ENCODE measurements around the gene ACR.

ACR gene

DNA sequence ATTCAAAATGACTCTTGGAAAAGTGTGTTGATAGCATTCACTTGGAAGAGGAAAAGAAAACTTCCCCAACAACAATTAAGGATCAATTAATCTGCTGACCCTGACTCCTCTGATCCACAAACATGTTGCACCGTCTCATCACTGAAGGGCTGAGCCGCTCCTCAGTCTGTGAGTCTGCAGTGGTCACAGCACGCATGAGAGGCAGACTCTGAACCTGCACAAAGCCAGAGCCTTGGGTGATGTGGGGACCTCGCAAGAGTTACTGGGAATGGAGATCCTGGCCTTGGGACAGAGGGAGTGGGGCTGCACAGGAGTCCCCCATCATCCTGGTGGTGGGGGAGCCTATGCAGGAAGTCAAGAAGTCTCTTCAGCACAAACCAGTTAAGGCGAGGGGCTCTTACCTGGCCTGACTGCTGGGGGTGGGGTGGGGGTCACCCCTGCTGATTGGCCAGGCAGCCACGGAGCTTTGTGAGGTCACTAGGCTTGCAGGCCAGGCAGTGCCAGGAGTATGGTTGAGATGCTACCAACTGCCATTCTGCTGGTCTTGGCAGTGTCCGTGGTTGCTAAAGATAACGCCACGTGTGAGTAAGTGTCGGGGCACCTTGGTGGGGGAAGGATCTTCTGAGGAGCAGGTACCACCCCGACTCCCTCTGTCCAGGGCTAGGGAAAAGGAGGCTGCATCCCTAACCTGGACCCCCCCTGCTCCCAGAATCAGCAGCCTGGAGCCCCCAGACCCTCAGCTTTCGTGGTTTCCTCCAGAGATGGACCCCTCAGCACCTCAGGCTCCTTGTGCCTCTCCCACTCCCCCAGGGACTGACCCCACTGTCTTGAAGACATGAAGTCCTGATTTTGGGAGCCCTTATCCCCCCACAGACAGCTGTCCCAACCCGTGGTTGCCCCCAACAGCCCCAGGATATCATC is at the start of gene ACR:
ACR (plus strand) TSS at position 477 of the 921 bp plus-strand sequence; CDS start at position 509, 32 bp downstream.
- no peak for DNase-seq (ENCODE audit: low read depth in 1 of 2, low spot score in 1 of 2)

DNA sequence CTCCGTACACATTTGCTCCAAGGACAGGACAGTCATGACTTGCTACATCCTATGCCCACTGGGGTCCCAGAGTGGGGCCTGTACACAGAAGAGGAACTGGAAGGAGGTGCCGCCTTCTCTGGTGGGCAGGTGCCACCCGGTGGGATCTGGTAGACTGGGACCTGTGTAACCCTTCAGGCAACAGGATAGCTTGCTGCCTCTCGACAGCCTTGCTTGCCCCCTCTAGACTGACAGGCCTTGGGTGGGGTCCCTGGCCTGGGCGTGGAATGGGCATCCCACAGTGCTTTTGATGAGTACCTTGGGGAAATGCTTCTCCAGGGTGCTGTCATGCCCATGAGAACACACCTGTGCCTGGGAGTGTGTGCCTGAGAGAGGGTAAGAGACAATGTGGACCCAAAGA is 49.6 kb upstream of the ACR start:
- DNase-seq (ENCODE audit: low read depth in 1 of 2, low spot score in 1 of 2), result no peak

DNA sequence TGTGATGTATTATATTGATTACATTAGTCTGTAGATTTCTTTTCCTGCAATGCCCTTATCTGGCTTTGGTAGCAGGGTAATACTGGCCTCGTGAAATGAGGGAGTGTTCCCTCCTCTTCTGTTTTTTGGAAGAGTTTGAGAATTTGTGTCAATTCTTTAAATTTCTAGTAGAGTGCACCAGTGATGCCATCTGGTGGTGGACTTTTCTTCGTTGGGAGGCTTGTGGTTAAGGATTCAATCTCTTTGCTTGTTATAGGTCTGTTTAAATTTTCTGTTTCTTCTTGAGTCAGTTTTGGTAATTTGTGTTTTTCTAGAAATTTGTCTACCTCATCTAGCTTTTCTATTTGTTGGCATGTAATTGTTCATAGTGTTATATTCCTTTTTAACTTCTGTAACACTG is 46.5 kb upstream of the ACR start:
- no peak for DNase-seq (ENCODE audit: low read depth in 1 of 2, low spot score in 1 of 2)

DNA sequence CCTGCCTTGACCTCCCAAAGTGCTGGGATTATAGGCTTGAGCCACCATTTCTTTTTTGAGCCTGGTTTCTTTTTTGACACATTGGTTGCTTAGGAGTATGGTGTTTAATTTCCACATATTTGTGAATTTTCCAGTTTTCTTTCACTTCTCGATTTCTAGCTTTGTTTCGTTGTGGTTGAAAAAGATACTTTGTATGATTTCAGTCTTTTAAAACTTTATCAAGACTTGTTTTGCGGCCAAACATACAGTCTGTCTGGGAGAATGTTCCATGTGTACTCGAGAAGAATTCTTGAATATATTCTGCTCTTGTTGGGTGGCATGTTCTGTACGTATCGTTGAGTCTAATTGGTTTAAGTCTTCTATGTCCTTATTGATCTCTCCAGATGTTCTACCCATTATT is 44.5 kb upstream of the ACR start:
- DNase-seq (ENCODE audit: low read depth in 1 of 2, low spot score in 1 of 2), result no peak

DNA sequence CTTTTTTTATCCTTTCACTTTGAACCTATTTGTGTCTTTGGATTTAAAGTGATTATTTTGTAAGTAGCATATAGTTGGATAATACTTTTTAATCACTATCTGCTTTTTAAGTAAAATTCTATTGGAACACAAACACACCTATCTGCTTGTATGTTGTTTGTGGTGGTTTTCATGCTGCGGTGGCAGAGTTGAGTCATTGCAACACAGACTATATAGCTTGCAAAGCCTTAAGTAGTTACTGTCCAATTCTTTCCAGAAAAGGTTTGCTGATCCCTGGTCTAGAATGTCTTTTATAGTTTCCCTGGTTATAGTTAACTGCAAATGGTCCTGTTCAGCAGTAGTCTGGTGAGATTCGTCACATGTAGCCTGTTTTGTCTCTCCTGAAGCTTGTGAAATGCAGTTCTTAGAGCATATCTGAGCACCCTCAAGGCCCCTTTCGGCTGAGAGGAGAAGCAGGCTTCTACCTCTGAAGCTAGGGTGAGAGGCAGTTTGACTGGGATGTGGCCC is 43.9 kb upstream of the ACR start:
- DNase-seq (ENCODE audit: low read depth in 1 of 2, low spot score in 1 of 2), result no peak

DNA sequence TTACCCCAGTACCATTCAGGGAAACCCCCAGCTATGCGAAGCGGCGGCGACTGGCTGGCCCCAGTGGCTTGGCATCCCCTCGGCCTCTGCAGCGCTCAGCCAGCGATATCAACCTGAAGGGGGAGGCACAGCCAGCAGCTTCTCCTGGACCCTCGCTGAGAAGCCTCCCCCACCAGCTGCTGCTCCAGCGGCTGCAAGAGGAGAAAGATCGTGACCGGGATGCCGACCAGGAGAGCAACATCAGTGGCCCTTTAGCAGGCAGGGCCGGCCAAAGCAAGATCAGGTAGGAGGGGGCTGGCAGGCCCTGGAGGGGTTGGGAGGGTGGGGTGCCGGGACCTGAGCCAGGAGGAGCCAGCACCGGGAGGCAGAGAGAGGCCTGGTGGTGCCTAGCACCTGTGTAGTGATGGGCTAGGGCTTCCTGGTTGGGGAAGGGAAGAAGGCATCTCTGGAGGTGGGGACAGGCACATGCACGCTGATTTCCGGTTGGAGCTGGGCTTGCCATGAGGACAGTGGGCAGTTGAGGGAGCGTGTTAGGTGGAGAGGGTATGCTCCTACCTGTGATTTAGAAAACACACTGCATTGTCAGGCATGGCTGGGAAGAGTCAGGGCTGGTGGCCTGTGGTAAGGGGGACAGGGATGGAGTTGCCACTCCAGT is 43.1 kb upstream of the ACR start:
- DNase-seq (ENCODE audit: low read depth in 1 of 2, low spot score in 1 of 2), result no peak

DNA sequence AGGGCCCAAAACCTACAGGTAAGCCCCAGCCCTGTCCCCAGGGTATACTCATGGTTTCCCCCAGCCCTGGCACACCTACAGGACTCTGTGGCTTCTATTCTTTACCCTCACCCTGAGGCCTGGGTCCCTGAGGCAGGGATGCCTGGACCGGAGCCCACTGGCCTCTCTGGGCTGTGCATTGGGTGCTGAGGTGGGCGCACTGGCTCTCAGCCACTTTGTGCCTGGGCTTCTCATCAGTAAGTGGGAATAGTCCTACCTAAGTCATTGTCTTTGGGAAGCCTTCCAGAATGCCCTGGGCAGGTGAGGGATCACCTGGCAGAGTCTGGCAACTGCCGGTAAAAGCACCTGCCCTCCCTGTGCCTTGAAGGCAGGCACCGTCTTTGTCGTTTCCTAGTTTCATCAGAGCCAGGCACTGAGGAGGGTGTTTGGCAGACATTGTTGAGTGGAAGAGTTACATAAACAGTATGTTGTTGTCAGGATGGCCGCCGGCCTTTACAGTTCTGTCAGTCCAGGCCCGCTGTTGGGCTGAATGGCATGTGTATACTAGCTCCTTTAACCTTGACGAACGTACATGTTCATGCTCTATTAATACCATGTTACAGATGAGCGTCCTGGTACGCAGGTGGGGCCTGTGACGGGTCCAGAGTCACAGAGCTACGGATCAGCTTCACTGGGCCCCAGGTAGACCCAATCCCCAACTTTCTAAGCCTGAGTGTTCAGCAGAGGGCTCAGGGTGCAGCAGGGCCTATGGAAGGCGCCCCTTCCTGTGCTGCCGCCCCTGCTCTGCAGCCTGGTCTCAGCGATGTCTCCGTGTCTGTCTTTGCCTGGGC is 42.4 kb upstream of the ACR start:
- no peak for DNase-seq (ENCODE audit: low read depth in 1 of 2, low spot score in 1 of 2)

DNA sequence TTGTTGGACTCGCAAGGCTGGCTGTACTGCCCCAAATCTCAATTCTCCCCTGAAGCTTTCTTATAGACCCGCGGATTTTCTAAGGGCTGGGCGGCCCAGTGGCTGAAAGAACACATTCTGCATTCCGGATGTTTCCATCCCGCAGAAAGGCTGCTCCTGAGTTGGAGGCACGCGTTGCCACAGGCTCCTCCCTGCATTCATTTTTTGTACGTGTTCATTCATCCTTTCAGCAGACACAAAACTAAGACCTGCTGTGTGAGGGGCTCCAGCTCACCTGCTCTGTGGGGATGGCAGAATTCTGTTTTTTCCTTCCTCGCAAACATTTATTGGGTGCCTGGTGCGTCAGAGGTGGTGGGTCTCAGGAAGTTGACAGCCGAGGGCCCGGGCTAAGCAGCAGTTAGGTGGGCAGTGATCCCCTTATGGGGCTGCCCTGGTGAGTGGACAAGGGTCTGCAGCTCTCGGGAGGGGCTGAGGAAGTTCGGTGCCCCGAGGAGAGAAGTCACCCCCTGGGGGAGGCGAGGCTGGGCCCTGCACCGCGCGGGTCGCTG is 41.7 kb upstream of the ACR start:
- no peak for DNase-seq (ENCODE audit: low read depth in 1 of 2, low spot score in 1 of 2)

DNA sequence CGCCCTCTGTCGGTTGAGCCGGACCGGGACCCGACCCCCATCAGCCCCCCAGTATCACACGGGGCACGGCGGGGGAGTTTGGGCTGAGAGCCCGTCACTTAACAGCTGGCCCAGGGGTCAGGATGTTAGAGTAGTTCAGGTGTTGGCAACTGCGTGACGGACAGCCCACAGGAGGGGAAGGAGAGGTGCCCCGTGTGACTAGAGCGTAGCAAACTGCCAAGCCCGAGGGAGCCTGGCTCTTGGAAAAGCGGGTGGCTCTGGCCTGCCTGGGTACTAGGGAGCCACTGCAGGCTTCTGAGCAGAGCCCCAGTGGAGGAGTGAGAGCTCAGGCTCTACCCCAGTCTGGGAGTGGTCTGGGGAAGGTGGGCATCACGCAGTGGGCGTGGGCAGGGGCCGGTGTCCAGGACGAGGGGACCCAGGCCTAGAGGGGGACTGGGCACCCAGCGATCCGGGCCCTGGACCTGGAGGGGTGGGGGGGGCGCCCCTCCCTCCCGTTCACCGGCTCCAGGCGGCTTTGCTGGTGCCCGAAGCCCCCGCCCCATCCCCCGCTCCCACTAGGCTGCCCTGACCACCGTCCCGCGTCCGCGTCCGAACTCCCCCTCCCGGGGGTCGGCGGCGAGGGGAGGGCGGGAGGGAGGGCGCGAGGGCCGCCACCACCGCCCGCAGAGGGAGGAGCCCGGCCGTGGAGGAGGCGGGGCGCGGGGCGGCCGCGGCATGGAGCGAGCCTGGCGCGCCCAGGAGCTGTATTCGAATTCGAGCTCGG is 41.0 kb upstream of the ACR start:
- DNase-seq (ENCODE audit: low read depth in 1 of 2, low spot score in 1 of 2), result no peak

DNA sequence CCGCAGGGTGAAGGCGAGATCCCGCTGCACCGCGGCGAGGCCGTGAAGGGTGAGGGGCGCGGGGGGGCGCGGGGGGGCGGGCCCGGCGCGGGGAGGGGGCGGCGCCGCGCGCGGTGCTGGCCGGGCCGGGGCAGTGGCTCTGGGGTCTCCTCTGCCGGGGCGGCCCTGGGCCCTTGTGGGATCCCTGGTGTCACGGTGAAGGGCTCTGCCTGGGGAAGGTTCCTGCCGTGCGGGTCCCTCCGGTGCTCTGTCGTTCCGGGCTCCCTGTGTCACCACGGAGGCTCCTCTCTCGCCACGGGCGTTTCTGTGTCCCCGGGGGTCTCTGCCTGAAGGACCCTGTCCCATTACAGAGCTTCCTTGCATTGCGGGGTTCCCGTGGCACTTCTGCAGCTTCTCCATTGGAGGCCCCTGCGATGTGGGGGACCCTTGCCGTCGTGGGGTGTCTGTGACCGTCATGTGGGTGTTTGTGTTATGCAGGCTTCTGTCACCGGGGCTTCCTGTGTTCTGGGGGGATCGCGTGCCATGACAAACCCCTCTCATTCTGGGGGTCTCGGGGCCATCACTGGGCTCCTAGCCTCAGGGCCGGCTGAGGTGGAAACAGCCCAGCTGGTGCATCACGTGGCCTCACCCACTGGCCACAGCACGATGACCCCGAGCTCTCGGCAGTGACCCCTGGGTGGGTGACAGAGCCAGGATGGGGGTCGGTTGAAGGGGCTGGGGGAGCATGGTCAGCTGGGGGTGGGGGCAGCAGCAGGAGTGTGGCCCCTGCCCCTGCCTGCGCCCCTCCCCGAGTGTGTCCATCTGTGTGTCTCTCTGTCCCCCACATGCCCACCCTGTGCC is 40.1 kb upstream of the ACR start:
- no peak for DNase-seq (ENCODE audit: low read depth in 1 of 2, low spot score in 1 of 2)

DNA sequence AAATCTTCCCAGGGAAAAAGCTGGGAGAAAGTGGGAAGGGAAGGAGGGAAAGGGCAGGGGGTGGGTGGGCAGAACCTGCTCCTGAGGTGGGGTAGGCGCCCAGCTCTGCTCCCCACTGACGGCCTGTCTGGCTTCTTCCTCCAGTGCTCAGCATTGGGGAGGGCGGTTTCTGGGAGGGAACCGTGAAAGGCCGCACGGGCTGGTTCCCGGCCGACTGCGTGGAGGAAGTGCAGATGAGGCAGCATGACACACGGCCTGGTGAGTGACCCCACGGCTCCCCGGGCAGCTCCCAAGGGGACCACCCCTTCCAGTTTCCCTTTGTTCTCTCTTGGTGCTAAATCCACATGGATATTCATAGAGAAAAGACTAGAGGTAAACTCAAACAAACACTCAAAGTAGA is 39.5 kb upstream of the ACR start:
- no peak for DNase-seq (ENCODE audit: low read depth in 1 of 2, low spot score in 1 of 2)

DNA sequence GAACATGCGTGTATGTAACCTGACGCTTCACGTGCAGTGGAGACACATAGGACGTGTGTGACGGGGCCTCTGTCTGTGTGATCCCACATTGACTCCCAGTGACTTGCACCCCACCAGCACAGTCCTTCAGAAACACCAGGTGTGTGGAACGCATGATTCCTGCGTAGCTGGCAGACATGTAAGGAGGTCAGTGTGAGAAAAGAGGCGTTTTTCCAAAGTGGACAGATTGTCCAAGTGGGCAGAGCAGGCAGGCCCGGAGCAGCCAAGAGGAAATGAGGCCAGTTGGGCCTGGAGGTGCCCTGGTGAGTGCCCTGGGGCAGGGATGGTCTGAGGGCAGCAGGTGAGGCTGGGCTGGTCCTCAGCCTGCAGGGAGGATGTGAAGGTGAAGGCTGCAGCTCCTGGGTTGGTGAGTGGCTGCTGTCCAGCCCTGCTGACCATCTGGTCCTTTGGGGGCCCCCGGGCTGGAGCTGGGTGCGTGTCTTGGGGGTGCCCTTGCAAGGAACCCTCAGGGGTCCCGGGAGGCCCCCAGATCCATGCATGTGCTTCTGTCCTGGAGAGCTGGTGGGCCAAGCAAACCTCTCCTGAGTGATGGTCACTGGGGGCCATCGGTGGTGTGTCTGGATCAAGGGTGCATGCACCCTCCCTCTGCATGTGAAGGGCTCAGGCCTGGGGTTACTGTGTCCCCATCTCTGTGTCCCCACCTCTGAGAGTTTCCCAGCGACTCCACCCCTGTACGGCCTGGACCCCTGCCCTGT is 38.8 kb upstream of the ACR start:
- no peak for DNase-seq (ENCODE audit: low read depth in 1 of 2, low spot score in 1 of 2)

DNA sequence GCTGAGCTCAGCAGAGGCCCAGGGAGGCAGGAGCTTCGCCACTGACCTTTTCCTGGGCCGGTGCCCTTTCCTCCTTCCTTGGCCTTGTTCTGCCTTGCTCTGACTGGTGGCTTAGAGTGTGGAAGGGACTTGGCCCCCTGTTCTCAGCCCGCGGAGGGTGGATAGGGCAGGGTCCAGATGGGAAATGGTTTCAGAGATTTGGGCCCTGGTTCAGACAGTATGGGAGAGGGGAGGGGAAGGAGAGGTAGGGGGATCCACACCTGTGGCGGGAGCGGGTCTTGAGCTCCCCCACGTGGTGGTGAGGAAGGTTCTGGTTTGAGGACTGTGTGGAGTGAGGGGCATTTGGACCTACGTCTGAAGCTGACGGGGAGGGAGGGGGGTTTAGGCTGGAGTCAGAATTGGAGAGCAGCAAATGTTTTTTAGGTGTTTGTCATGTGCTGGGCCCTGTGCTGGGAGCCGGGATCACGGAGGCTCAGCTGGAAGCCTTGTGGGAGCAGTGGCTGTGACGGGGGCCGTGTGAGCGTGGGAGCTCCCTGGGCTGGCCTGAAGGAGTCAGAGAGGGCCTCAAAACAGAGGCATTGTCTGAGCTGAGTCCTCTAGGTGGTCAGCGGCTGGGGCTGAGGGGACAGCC is 38.1 kb upstream of the ACR start:
- no peak for DNase-seq (ENCODE audit: low read depth in 1 of 2, low spot score in 1 of 2)

DNA sequence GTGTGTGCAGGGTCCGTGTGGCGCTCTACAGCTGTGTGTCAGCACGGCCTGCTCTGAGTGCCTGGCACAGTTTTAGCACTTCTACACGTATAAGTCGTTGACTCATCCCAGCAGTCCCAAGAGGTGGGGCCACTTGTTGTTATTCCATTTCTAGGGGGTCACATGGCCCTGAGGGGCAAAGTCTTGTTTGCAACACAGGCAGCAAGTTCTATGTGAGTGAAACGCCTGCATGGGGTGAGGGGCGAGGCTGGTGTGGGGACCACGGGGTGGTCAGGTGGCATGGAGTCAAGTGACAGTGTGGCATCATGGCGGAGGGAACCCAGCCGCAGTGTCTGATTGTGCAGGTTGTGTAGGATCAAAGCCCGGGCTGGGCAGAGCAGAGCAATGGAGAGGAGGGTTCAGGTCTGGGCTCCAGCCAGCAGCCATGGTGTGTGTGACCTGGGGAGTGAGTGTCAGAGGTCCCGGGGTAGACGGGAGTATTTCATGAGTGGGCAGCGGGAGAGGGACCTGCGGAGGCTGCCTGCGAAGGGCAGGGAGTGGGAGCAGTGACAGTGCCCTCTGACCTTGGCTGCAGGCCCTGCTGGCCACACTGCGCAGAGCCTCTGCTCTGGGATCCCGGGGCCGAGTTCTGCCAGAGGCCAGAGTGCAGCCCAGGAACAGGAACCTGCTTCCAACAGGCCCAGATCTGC is 37.5 kb upstream of the ACR start:
- no peak for DNase-seq (ENCODE audit: low read depth in 1 of 2, low spot score in 1 of 2)

DNA sequence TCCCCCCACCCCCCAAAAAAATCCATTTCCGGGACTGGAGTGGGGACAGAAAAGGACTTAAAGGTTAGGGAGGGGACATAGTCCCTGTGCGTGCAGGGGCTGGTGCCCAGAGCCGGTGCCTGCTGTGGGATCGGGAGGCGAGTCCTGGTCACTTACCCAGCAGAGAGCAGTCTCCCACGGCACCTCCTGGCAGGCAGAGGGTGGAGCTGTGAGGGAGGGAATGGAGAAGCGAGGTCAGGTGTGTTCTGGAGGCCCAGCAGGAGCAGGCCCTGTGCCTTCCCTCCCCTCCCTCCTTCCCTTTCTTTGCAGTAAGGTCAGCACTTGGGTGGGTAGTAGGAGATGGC is 37.0 kb upstream of the ACR start:
- no peak for DNase-seq (ENCODE audit: low read depth in 1 of 2, low spot score in 1 of 2)

DNA sequence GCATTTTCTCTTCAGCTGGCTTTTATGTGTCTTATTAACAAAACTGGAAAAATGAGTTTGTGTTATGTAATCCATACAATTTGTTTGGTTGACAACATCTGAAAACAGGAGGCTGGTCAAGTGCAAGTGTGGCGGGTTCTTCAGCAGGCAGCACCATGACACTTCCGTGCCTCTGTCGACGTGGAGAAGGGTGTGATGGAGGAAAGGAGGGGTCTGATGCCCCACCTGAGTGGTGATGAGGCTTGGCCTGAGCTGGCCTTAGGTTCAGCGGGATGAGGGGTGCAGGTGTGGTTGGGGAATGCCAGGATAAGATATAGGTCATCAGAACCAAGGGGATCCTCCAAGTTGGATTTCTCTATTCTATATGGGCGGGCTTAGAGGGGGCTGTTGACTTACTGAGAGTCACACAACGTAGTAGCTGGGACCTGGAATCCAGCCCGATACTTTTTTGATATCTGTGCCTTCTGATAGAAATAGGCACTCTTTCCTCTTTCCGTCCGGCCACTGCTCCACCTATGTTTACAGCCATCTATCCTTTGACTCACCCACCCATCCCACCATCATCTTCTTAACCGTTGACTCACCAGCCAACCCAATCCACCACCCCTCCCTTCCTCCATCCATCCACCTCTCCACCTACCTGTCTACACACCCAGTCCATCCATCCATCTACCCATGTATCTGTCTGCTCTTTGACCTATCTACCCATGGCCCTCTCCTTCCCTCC is 36.4 kb upstream of the ACR start:
- DNase-seq (ENCODE audit: low read depth in 1 of 2, low spot score in 1 of 2), result no peak

DNA sequence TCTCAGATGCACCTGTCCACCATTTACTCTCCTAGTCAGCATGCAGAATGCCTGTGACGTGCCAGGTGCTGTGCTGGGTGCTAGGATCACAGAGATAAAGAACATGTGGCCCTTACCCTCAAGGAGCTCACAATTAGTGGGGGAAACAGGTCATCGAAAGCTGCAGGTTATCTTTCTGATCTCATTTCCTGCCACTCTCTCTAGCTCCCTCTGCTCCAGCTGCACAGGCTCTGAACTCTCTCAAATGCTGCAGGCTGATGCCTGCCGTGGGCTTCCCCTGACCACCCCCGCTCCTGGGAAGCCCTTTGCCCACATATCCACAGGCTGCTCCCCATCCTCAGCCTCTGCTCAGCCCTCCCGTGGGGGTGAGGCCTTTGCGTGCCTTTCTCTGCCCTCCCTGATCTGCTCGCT is 35.7 kb upstream of the ACR start:
- no peak for DNase-seq (ENCODE audit: low read depth in 1 of 2, low spot score in 1 of 2)
